T-cell (primary cell): ENCODE results near the gene MED12L. TPM values are rescaled to one million over a fixed set of nuclear protein-coding genes. Genes with fewer than 3 reads are reported as not detected.

Experiments
- ATAC-seq, 4 experiments: fragments of 200-7000 bp in 3 of 4; fragments of 150-1000 bp in 1 of 4; cut with Tn5 transposase; replicated peaks in 1 of 4; 1 replicate in 3 of 4; 2 replicates in 1 of 4; pipeline ENCODE4 v1.10.0; 2021; ENCODE audit warnings: moderate library complexity in 3 of 4, mild to moderate bottlenecking in 2 of 4, moderate number of reproducible peaks in 1 of 4
- CTCF ChIA-PET, 2 donors: fragments of 300-600 bp; sonication (Branson Sonifier 250); formaldehyde crosslinking; loops; one replicate each; lab custom pipeline; 2022; ENCODE audit warnings: antibody characterized with exemption in 2 of 2; lab: Charles Lee
- POLR2A ChIA-PET, 2 donors: fragments of 300-600 bp; sonication (Branson Sonifier 250); formaldehyde crosslinking; loops; one replicate each; lab custom pipeline; 2022; ENCODE audit warnings: antibody characterized with exemption in 2 of 2; lab: Charles Lee
- DNase-seq, 35 experiments: peaks; one replicate each; pipeline versions ENCODE4 v3.0.0 to v3.0.0-alpha.2; 2013 to 2023
- H3K27ac ChIP-seq: one replicate; pipeline ENCODE4 v1.5.1; 2013; ENCODE audit warnings: low read length
- H3K27me3 ChIP-seq, 2 experiments: replicated peaks in 1 of 2; 1 replicate in 1 of 2; 2 replicates in 1 of 2; pipeline versions ENCODE4 v1.6.1 to v1.7.0; 2013; ENCODE audit warnings: low read length in 1 of 2, mixed read lengths in 1 of 2; ENCODE audit not compliant: control insufficient read depth in 2 of 2, insufficient read depth in 2 of 2; ENCODE audit errors: extremely low read depth in 1 of 2
- H3K36me3 ChIP-seq, 2 donors: 1 replicate in 1 of 2; 2 replicates in 1 of 2; pipeline versions ENCODE4 v1.6.1 to v1.7.0; 2013; ENCODE audit warnings: low read length in 1 of 2; ENCODE audit not compliant: control insufficient read depth in 2 of 2, insufficient read depth in 1 of 2; ENCODE audit errors: extremely low read depth in 1 of 2
- H3K4me1 ChIP-seq, 2 experiments: 1 replicate in 1 of 2; 2 replicates in 1 of 2; pipeline versions ENCODE4 v1.6.1 to v1.7.0; 2013; ENCODE audit warnings: low read length in 2 of 2, mixed read lengths in 1 of 2; ENCODE audit not compliant: insufficient read depth in 2 of 2, control insufficient read depth in 1 of 2; ENCODE audit errors: extremely low read depth in 1 of 2
- H3K4me3 ChIP-seq, 2 donors: 1 replicate in 1 of 2; 2 replicates in 1 of 2; pipeline versions ENCODE4 v1.5.1 to v1.7.0; 2013; ENCODE audit warnings: mild to moderate bottlenecking in 2 of 2, low read length in 1 of 2, moderate library complexity in 1 of 2; ENCODE audit not compliant: control insufficient read depth in 1 of 2; ENCODE audit errors: extremely low read depth in 1 of 2
- H3K9me3 ChIP-seq: 2 replicates; pipeline ENCODE4 v1.7.0; 2013
- H3K27ac Mint-ChIP-seq, 2 donors: one replicate each; pipeline ENCODE4 v1.8.0; 2020 to 2021; ENCODE audit warnings: mild to moderate bottlenecking in 2 of 2, mixed read lengths in 2 of 2
- H3K27me3 Mint-ChIP-seq, 2 donors: one replicate each; pipeline ENCODE4 v1.8.0; 2021 to 2022; ENCODE audit warnings: mixed read lengths in 2 of 2
- H3K36me3 Mint-ChIP-seq: one replicate; pipeline ENCODE4 v1.8.0; 2021; ENCODE audit warnings: mixed read lengths
- H3K4me1 Mint-ChIP-seq, 3 donors: one replicate each; pipeline ENCODE4 v1.8.0; 2020 to 2022; ENCODE audit warnings: mixed read lengths in 3 of 3, mild to moderate bottlenecking in 1 of 3
- H3K4me3 Mint-ChIP-seq, 3 donors: one replicate each; pipeline ENCODE4 v1.8.0; 2020 to 2022; ENCODE audit warnings: mild to moderate bottlenecking in 3 of 3, mixed read lengths in 3 of 3, moderate library complexity in 3 of 3
- H3K9me3 Mint-ChIP-seq, 3 donors: one replicate each; pipeline ENCODE4 v1.8.0; 2020 to 2022; ENCODE audit warnings: mixed read lengths in 3 of 3
- WGBS: methylation state at CpG from one replicate; pipeline ENCODE4 v1.1.5; 2013; ENCODE audit warnings: missing lambda C conversion rate; ENCODE audit not compliant: insufficient coverage; 5-methylcytosine and 5-hydroxymethylcytosine counted together
- total RNA-seq, 35 experiments: library from RNA in 6 of 35; stranded (reverse) in 6 of 35; fragments of 120-200 nt in 1 of 35; gene quantifications; one replicate each; pipeline versions ENCODE4 v1.2.1 to v1.2.4 and lab custom pipeline; 2013 to 2026

MED12L gene
- total RNA-seq, 5 donors from 2014 or later (not counting 1 experiment from before 2014, with no cell fraction given) = 0.55 to 2.1 (median 0.66) TPM

DNA sequence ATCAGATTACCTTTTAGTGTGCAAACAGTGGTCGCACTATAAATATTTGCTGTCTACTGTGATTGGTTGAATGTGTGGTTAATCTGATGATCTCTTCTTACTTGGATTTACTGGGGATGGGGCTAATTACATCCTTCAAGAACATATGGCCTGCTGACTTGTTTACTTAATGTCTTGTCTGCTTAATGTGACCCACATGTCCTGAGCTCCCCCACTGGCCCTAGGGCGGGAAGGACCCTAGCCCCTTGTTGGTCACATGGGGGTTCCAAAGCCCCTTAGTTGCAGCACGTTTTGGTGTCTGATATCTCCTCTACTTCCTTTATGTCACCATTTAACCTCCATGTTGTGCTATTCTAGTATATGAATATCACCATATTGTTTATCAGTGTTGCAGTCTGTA, 316.9 kb downstream of the MED12L start:
- H3K9me3 ChIP-seq = no peaks in the 10 kb centered on the region
- Mint-ChIP-seq H3K4me1 (no peaks in the 10 kb centered on the region), H3K4me3 (no peak overlapping the region), H3K27me3 (peaks cover 0 to 14% of the 10 kb centered on the region in 2 donors), H3K9me3 (no peaks in the 10 kb centered on the region), H3K36me3 (no peaks in the 10 kb centered on the region), H3K27ac (no peak overlapping the region)
- ChIA-PET POLR2A (no interaction called here), CTCF (no interaction called here)
- H3K27ac ChIP-seq = no peak overlapping the region
- no CpG with 5 or more reads among the region's 3 CpGs for WGBS
- DNase-seq (no peak), ATAC-seq (no peak)
- H3K4me3 ChIP-seq = no peak overlapping the region
- no peaks in the 10 kb centered on the region for H3K36me3 ChIP-seq
- peaks cover 0 to 2% of the 10 kb centered on the region in 2 experiments for H3K27me3 ChIP-seq
- no peaks in the 10 kb centered on the region for H3K4me1 ChIP-seq

DNA sequence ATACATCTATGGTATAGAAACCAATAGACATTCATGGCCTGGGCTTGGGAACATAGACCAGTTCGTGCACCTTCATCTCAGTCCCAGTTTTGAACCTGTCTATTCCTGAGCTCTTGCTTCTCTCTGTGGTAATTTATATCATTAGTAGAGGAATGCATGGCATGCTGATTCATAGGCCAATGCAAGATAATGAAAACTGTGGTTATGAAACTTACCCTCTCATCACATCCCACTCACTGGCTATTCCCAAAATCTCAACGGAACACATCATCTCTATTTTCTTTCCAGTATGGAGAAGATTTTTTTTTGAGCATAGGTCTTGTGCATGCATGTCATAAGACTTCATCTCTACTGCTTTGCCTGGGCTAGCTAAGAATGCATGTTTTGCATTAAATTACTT, 317.8 kb downstream of the MED12L start:
- ATAC-seq (no peak), DNase-seq (no peak)
- H3K27me3 Mint-ChIP-seq = peaks cover 0 to 16% of the 10 kb centered on the region in 2 donors
- H3K27me3 ChIP-seq = peaks cover 0 to 2% of the 10 kb centered on the region in 2 experiments
- no peak overlapping the region for H3K27ac Mint-ChIP-seq
- H3K36me3 ChIP-seq = no peaks in the 10 kb centered on the region
- H3K4me1 Mint-ChIP-seq = no peaks in the 10 kb centered on the region
- H3K4me3 ChIP-seq = no peak overlapping the region
- no peak overlapping the region for H3K27ac ChIP-seq
- H3K4me3 Mint-ChIP-seq = no peak overlapping the region
- no CpG with 5 or more reads among the region's 2 CpGs for WGBS
- no peaks in the 10 kb centered on the region for H3K9me3 ChIP-seq
- no peaks in the 10 kb centered on the region for H3K9me3 Mint-ChIP-seq
- POLR2A ChIA-PET = no interaction called here
- CTCF ChIA-PET = no interaction called here
- H3K36me3 Mint-ChIP-seq = no peaks in the 10 kb centered on the region
- H3K4me1 ChIP-seq = no peaks in the 10 kb centered on the region

DNA sequence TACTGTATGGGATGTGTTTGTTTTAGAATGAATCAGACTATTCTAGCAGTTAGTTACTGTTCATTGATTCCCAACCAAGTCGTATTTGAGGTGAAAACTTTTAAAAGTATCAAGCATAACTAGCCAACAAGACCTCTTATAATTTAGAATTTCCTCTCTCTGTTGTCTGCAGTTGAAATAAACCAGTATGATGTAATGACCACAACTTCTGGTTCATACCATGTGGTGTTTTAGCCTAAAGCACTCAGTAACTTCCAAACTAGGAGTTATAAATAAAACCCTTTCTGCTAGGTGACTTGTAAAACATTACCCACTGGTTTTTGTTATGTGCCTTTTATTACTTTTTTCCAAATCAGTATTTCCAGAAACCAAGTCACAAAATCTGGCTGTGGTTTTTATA, 318.9 kb downstream of the MED12L start:
- Mint-ChIP-seq H3K4me1 (no peaks in the 10 kb centered on the region), H3K27me3 (peaks cover 0 to 16% of the 10 kb centered on the region in 2 donors), H3K9me3 (no peaks in the 10 kb centered on the region), H3K27ac (no peak overlapping the region), H3K36me3 (no peaks in the 10 kb centered on the region), H3K4me3 (no peak overlapping the region)
- no peaks in the 10 kb centered on the region for H3K9me3 ChIP-seq
- H3K27ac ChIP-seq = no peak overlapping the region
- no peak for ATAC-seq
- no peaks in the 10 kb centered on the region for H3K4me1 ChIP-seq
- H3K4me3 ChIP-seq = no peak overlapping the region
- CTCF ChIA-PET = interaction anchor here in 1 of 2 donors (0.5 kb wide), 1 partner anchor 916 kb away, joined by 3 read pairs; no protein-coding TSS in a partner anchor
- WGBS = no CpG with 5 or more reads among the region's 1 CpG
- POLR2A ChIA-PET = no interaction called here
- H3K27me3 ChIP-seq = peaks cover 0 to 2% of the 10 kb centered on the region in 2 experiments
- H3K36me3 ChIP-seq = no peaks in the 10 kb centered on the region
- DNase-seq = no peak

DNA sequence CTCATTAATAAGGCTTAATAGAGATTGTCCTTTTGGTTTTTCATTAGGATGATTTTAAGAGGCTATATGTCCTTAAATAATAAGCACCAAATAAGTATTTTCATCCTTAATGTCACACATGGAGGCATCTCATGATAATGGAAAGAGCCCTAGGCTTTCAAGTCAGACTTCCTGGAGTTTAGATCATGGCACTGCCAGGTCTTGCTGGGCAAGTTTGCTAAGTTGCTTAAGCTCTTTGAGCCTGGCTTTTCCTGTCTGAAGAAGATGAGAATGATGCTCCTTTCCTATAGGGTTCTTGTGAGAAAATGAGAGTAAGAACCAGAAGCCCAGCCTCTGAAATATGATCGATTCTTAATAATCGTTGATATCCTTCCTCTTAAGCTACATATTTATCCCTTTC, 322.5 kb downstream of the MED12L start:
- H3K4me3 ChIP-seq = no peak overlapping the region
- DNase-seq = no peak
- no peaks in the 10 kb centered on the region for H3K36me3 Mint-ChIP-seq
- no peaks in the 10 kb centered on the region for H3K36me3 ChIP-seq
- H3K4me1 ChIP-seq = no peaks in the 10 kb centered on the region
- no peak overlapping the region for H3K4me3 Mint-ChIP-seq
- H3K27ac ChIP-seq = no peak overlapping the region
- no peaks in the 10 kb centered on the region for H3K9me3 ChIP-seq
- no peak for ATAC-seq
- peaks cover 0 to 2% (median 0%) of the 10 kb centered on the region in 3 donors for H3K9me3 Mint-ChIP-seq
- ChIA-PET CTCF (no interaction called here), POLR2A (no interaction called here)
- peaks cover 0 to 6% of the 10 kb centered on the region in 2 donors for H3K27me3 Mint-ChIP-seq
- no peaks in the 10 kb centered on the region for H3K4me1 Mint-ChIP-seq
- no peak overlapping the region for H3K27ac Mint-ChIP-seq
- peaks cover 0 to 3% of the 10 kb centered on the region in 2 experiments for H3K27me3 ChIP-seq
- no CpG with 5 or more reads among the region's 2 CpGs for whole genome bisulfite sequencing

DNA sequence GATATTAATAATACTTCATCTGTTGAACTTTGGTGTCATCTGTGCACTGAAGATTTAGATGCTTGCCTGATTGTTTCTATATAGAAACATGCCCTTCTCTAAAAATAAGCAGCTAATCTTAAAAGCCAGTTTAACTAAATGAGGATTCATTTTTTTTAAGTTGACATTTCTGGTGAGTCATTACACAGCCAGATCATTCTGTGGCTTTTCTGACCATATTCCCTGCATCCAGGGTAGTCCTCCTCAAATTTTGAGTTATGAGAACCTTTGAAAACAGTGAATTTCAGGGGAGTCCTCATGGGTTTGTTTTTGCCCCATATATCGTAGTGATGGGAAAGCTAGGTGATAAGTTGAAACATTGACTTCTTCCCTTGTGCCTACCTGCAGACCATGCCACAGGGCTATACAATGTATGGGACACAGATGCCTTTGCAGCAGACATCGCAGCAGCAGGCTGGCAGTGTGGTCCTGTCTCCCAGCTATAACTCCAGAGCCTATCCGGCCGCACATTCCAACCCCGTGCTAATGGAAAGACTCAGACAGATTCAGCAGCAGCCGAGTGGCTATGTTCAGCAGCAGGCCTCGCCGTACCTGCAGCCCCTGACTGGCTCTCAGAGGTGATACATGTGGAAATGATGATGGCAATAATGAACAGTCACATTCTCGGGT, 325.6 kb downstream of the MED12L start:
- peaks cover 0 to 7% (median 0%) of the 10 kb centered on the region in 3 donors for H3K9me3 Mint-ChIP-seq

DNA sequence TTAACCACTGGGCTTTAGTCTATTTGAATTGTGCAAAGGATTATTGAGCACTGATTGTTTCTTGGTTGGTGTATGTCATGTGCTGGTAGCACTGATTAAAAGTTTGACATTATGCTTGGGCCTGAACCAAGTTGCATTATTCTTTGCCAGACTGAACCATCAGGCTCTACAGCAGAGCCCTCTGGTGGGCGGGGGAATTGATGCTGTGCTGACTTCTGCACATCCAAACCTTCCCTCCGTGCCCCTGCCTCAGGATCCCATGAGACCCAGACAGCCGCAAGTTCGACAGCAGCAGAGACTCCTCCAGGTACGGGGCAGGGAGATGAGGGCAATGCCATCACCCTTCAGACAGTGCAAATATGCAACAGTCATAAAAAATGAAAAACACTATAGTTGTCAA, 327.5 kb downstream of the MED12L start:
- H3K36me3 ChIP-seq = no peaks in the 10 kb centered on the region
- ChIA-PET CTCF (no interaction called here), POLR2A (no interaction called here)
- H3K27me3 ChIP-seq = peaks cover 0 to 3% of the 10 kb centered on the region in 2 experiments
- DNase-seq (no peak), ATAC-seq (no peak)
- Mint-ChIP-seq H3K4me1 (no peaks in the 10 kb centered on the region), H3K36me3 (no peaks in the 10 kb centered on the region), H3K9me3 (peaks cover 0 to 7% (median 0%) of the 10 kb centered on the region in 3 donors), H3K4me3 (no peak overlapping the region), H3K27ac (no peak overlapping the region), H3K27me3 (no peaks in the 10 kb centered on the region)
- no CpG with 5 or more reads among the region's 5 CpGs for WGBS
- no peak overlapping the region for H3K4me3 ChIP-seq
- H3K9me3 ChIP-seq = no peaks in the 10 kb centered on the region
- no peak overlapping the region for H3K27ac ChIP-seq
- no peaks in the 10 kb centered on the region for H3K4me1 ChIP-seq

More for the DNA sequence above, 325.6 kb downstream of the MED12L start:
- H3K27me3 ChIP-seq = peaks cover 0 to 3% of the 10 kb centered on the region in 2 experiments
- ChIA-PET POLR2A (interaction anchor here in 1 of 2 donors (0.6 kb wide), 1 partner anchor 30 kb away, joined by 4 read pairs; no protein-coding TSS in a partner anchor), CTCF (no interaction called here)
- Mint-ChIP-seq H3K4me3 (no peak overlapping the region), H3K4me1 (no peaks in the 10 kb centered on the region), H3K27ac (no peak overlapping the region), H3K27me3 (peaks cover 0 to 6% of the 10 kb centered on the region in 2 donors), H3K36me3 (no peaks in the 10 kb centered on the region)
- DNase-seq = no peak
- H3K4me1 ChIP-seq = no peaks in the 10 kb centered on the region
- H3K4me3 ChIP-seq = no peak overlapping the region
- WGBS = 88% methylated on average over 7 of the region's 9 CpGs
- no peaks in the 10 kb centered on the region for H3K9me3 ChIP-seq
- H3K27ac ChIP-seq = no peak overlapping the region
- ATAC-seq = no peak
- no peaks in the 10 kb centered on the region for H3K36me3 ChIP-seq
